Activated CD4-positive, alpha-beta T cell treated with anti-CD3 and anti-CD28 coated beads for 4 hours (primary cell): ENCODE data around the gene IL17RD.
A peak's percentile ranks its signal among the peaks of the same experiment; 100 is the strongest.

Source experiments
- DNase-seq, 2 donors: peaks; one replicate each; pipeline ENCODE4 v3.0.0-alpha.2; 2020

The IL17RD gene

GRCh38 chr3:57128826-57129667 lies 36.1 kb downstream of the IL17RD start:
- DNase-seq, result no peak

- no peak for DNase-seq
Observed at GRCh38 chr3:57127891-57128518, 37.1 kb downstream of the IL17RD start.

- DNase-seq, result no peak
Observed at GRCh38 chr3:57126244-57126643, 38.9 kb downstream of the IL17RD start.

GRCh38 chr3:57120451-57121174 lies 44.5 kb downstream of the IL17RD start:
- no peak for DNase-seq

- no peak for DNase-seq
Observed at GRCh38 chr3:57120040-57120439, 45.1 kb downstream of the IL17RD start.

- no peak for DNase-seq
Observed at GRCh38 chr3:57118254-57118653, 46.9 kb downstream of the IL17RD start.

GRCh38 chr3:57116501-57116900 lies 48.7 kb downstream of the IL17RD start:
- no peak for DNase-seq

- DNase-seq, result no peak
Observed at GRCh38 chr3:57112206-57112605, 52.9 kb downstream of the IL17RD start.

GRCh38 chr3:57110798-57111197 lies 54.4 kb downstream of the IL17RD start:
- DNase-seq, result no peak

- DNase-seq, result no peak
Observed at GRCh38 chr3:57110214-57110613, 54.9 kb downstream of the IL17RD start.

GRCh38 chr3:57109437-57110199 lies 55.5 kb downstream of the IL17RD start:
- DNase-seq, result no peak

- DNase-seq, result no peak
Observed at GRCh38 chr3:57108684-57109083, 56.5 kb downstream of the IL17RD start.

- DNase-seq, result no peak
Observed at GRCh38 chr3:57105585-57105984, 59.6 kb downstream of the IL17RD start.

- peak; percentile 39 to 61 for DNase-seq
Observed at GRCh38 chr3:57100046-57100695, 65.0 kb downstream of the IL17RD start.

- DNase-seq, result no peak
Observed at GRCh38 chr3:57098418-57099310, 66.5 kb downstream of the IL17RD start.

GRCh38 chr3:57097536-57097935 lies 67.6 kb downstream of the IL17RD start:
- DNase-seq, result no peak

GRCh38 chr3:57095363-57095762 lies 69.8 kb downstream of the IL17RD start:
- DNase-seq, result no peak

GRCh38 chr3:57094575-57094974 lies 70.6 kb downstream of the IL17RD start:
- DNase-seq, result no peak

- no peak for DNase-seq
Observed at GRCh38 chr3:57093971-57094535, 71.1 kb downstream of the IL17RD start.

GRCh38 chr3:57093489-57093888 lies 71.7 kb downstream of the IL17RD start:
- no peak for DNase-seq
